ENCODE data around the gene PDCD1.
"Not testable (repeated sequence)": the region's sequence is repeated elsewhere in the genome, so short reads cannot be mapped to it uniquely, and the experiment has no call there.

PDCD1 gene

DNA sequence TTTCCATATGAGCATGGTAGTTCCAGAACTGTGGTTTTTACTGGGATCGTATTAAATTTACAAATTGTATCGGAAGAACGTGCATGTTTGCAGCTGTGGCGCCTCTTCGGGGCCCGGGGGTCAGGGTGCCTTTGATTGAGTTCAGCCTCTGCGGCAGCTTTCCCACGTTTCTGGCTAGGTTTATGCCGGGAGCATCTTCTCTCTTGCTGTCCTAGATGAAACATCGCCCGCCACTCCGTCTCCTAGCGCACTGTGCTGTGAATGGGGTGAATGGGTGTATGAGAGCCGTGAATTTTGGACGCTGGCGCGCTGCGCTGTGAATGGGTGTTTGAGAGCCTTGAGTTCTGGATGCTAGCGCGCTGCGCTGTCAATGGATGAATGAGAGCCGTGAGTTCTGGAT lies 12.3 kb downstream of the PDCD1 start:
- in situ Hi-C loops (cut with HindIII; ENCODE audit: low pct_unique_long_range_greater_than_20kb, low sequenced_read_pairs): no loop called here
- TF ChIP-seq JUND (IDR thresholded peaks at IDR 0.05; ENCODE audit: low read depth): no peak
- DNase-seq (ENCODE audit: low read depth in 1 of 2, low spot score in 1 of 2): no peak

DNA sequence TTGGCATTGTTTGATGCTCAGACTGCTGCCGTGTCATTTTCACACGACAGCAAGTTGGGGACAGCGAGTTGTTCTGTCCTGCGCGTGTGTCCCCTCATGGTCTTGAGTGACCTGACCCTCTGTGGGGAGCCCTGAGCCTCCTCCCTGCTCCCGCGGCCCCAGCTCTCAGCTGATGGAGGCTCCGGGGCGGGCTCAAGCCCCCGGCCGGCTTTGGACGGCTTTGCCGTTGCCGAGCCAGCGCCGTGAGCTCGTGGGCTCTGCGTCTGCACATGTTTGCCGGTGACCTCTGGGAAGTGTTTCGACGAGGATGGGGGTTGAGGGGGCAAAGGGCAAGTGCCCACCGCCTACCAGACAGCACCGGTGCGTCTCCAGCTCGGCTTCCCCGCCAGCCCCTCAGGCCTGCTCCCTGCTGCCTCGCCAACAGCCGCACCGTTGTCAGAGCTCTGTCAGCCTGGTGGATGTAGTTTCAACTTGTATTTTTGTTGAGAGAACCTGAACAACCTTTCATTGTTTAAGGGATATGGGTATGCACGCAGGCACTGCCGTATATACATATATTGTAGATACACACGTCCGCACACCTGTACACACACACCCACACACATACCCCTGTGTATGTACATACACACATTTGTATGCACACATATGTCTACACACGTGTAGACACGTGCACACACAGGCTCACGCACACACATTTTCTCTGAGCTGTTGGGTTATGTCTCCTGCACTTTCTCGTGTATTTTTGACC lies 13.7 kb downstream of the PDCD1 start:
- DNase-seq (ENCODE audit: low read depth in 1 of 2, low spot score in 1 of 2): no peak
- in situ Hi-C loops (cut with HindIII; ENCODE audit: low pct_unique_long_range_greater_than_20kb, low sequenced_read_pairs): no loop called here
- no peak for TF ChIP-seq JUND (IDR thresholded peaks at IDR 0.05; ENCODE audit: low read depth)

DNA sequence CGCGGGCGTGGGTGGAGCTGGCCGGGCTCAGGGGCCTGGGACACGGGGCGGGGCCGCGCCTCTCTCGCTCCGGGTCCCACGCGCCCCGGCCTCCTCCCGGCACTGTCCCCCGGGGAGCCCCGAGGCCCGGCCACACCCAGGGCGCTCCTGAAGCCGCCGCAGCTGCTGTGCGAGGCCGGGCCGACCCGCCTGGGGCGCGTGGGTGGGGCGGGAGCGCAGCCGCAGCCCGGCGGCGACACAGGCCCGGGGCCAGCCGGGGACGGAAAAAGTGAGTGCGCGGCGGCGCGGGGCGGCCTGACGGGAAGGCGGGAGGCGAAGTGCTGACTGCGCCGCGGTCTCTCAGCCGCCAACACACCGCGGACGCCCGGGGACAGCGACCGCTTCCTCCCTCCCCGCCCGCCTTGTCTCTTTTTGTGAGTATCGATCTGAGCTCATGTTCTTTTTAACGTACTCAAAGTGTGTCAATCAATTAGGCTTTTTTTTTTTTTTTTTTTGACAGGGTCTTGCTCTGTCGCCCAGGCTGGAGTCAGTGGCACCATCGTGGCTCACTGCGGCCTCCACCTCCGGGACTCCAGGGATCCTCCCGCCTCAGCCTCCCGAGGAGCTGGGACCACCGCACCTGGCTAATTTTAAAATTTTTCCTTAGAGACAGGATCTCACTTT lies 14.5 kb downstream of the PDCD1 start:
- TF ChIP-seq JUND (IDR thresholded peaks at IDR 0.05; ENCODE audit: low read depth): no peak
- no peak for DNase-seq (ENCODE audit: low read depth in 1 of 2, low spot score in 1 of 2)
- in situ Hi-C loops (cut with HindIII; ENCODE audit: low pct_unique_long_range_greater_than_20kb, low sequenced_read_pairs): no loop called here

DNA sequence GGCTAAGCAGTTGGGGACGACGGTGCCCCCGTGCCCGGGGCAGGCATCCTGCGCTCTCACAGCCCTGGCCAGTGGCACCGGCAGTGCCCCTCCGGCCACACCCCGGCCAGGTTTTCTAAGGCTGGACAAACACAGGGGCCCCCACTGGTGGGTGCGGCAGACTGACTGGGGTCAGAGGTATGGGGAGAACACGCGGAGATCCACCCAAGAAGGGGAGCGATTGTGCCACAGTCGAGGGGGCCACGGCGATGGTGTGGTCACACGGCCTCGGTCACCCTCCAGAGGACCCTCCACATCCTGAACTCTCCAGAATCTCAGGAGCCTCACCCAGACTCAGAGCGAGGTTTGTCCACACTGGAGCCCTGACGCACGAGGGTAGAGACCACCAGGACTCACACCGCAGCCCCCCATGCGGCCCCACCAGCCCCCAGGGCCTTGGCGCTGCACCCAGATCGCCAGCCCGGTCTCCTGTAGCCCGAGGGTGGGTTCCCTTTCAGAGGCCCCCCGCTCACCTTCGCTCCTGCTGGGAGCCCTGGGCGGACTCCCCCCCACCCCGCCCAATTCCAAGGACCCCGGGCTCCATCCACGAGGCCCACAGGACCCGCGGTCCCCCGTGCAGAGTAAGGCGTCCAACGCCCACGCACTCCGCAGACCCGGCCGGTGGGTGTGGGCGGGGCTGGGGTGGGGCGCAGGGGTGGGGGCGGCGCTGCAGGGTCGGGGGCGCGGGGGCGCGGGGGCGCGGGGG lies 15.2 kb downstream of the PDCD1 start:
- DNase-seq (ENCODE audit: low read depth in 1 of 2, low spot score in 1 of 2): no peak
- in situ Hi-C loops (cut with HindIII; ENCODE audit: low pct_unique_long_range_greater_than_20kb, low sequenced_read_pairs): no loop called here
- no peak for TF ChIP-seq JUND (IDR thresholded peaks at IDR 0.05; ENCODE audit: low read depth)

DNA sequence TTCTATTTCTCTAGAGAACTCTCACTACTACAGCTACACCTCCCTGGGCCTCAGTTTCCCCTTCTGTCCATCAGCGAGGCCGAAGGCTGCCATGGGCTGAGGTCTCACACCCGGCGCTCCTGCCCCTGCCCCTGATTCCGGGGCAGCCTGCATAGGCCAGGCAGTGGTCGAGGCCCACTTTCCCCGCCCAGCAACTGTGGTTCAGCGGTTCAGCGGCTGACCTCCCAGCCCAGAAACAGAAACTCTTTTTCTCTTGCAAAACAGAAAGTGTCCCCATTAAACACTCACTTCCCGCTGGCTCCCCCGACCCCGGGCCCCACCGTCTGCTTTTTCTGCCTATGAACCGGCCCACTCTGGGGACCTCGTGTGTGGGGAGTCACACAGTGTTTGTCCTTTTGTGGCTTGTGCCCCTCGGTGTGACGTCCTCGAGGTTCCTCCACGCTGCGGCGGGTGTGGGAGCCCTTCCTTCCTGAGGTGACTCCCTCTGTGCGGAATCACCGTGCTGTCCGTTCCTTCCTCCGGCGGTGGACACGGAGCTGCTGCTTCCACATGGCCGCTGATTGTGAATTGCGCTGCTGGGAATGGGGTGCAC lies 16.0 kb downstream of the PDCD1 start:
- no peak for DNase-seq (ENCODE audit: low read depth in 1 of 2, low spot score in 1 of 2)

DNA sequence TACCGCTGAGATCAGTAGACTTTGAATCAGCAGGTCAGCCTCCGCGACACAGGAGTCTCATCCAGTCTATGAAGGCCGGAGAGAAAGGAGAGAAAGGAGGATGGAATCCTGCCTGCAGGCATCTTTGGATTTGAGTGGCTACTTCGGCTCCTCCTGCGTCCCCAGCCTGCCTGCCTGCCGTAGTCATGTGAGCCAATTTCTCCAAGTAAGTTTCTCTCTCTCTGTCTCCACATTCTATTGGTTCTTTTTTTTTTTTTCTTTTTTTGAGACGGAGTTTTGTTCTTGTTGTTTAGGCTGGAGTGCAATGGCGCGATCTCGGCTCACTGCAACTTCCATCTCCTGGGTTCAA lies 16.7 kb downstream of the PDCD1 start:
- TF ChIP-seq JUND (IDR thresholded peaks at IDR 0.05; ENCODE audit: low read depth): no peak
- no peak for DNase-seq (ENCODE audit: low read depth in 1 of 2, low spot score in 1 of 2)
- in situ Hi-C loops (cut with HindIII; ENCODE audit: low pct_unique_long_range_greater_than_20kb, low sequenced_read_pairs): no loop called here

More for the DNA sequence above, 16.0 kb downstream of the PDCD1 start:
- TF ChIP-seq JUND (IDR thresholded peaks at IDR 0.05; ENCODE audit: low read depth): no peak
- in situ Hi-C loops (cut with HindIII; ENCODE audit: low pct_unique_long_range_greater_than_20kb, low sequenced_read_pairs): no loop called here

DNA sequence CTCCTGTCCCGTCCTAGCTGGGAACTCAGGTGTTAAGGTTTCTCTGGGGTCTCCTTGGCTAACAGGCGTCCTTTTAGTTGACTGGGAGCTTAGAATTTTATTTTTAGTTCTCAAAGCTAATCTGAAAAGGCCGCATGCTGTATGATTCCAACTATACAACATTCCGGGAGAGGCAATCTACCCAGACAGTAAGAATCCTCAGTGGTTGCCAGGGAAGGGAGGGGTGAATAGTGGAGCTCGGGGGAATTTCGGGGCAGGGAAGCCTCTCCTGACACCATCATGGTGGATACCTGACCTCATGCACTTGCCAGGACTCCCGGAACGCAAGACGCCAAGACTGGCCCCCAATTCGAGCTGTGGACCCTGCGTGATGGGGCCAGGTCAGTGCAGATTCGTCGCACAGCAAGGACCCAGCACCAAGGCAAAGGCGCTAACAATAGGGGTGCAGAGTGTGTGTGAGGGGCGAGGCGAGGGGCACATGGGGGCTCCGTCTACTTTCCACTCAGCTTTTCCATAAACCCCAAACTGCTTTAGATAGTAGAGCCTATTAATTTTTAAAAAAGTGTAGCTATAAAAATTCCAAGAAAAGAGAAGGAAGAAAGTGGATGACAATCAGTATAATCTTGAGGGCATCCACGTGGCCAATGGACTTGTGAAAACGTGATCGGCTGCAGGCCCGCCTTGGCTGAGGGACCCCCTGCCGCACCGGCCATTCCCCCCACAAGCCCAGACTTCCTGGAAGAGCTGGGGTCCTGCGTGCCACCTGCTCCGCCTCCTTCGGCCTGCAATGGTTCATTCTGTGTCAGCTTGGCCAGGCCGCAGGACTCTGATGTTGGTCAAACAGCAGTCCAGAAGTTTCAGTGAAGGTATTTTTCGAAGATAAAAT lies 17.3 kb downstream of the PDCD1 start:
- in situ Hi-C loops (cut with HindIII; ENCODE audit: low pct_unique_long_range_greater_than_20kb, low sequenced_read_pairs): no loop called here
- TF ChIP-seq JUND (IDR thresholded peaks at IDR 0.05; ENCODE audit: low read depth): no peak
- DNase-seq (ENCODE audit: low read depth in 1 of 2, low spot score in 1 of 2): no peak

DNA sequence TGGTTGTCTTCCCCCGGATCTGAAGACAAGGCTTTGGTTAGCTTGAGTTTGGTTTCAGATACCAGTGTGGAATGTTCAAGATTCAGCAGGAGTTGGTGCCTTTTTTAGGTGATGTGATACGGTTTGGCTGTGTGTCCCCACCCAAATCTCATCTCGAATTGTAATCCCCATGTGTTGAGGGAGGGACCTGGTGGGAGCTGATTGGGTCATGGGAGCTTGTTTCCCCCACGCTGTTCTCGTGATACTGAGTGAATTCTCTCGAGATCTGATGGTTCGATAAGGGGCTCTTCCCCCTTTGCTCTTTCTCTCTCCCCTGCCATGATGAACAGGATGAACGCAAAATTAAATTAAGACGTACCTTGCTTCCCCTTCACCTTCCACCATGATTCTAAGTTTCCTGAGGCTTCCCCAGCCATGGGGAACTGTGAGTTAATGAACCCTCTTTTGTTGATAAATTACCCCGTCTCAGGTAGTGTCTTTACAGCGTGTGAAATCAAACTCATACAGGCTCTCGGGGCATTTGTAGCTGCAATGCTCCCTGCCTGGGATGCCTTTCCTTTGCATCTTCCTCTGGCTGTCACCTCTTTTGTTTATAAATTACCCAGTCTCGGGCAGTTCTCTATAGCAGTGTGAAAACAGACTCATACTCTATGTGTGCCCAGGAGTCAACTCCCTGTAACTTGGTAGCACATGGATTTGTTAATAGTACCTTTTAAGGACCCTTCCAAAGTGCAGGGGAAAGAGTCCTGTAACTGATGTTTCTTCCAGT lies 21.3 kb downstream of the PDCD1 start:
- TF ChIP-seq JUND (IDR thresholded peaks at IDR 0.05; ENCODE audit: low read depth): no peak
- DNase-seq (ENCODE audit: low read depth in 1 of 2, low spot score in 1 of 2): no peak
- in situ Hi-C loops (cut with HindIII; ENCODE audit: low pct_unique_long_range_greater_than_20kb, low sequenced_read_pairs): no loop called here

DNA sequence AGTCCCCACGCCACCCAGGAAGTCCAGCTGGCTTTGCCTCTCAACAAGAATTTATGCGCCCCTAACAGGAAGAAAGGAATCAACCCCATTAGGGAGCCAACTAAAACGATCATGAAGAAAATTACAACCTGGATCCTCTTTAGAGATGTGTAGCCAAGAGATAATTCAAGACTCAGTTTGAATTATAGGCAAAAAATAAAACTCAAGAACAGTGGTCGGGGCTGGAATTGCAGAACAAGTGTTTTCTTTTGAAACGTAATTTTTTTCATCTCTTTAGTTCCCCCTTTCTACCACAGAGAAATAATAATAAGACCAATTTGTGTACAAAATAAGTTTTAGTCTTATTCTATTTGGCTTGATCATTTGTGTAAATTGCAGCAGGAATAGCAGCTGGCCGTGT lies 22.4 kb downstream of the PDCD1 start:
- TF ChIP-seq JUND (IDR thresholded peaks at IDR 0.05; ENCODE audit: low read depth): no peak
- no peak for DNase-seq (ENCODE audit: low read depth in 1 of 2, low spot score in 1 of 2)
- in situ Hi-C loops (cut with HindIII; ENCODE audit: low pct_unique_long_range_greater_than_20kb, low sequenced_read_pairs): no loop called here

DNA sequence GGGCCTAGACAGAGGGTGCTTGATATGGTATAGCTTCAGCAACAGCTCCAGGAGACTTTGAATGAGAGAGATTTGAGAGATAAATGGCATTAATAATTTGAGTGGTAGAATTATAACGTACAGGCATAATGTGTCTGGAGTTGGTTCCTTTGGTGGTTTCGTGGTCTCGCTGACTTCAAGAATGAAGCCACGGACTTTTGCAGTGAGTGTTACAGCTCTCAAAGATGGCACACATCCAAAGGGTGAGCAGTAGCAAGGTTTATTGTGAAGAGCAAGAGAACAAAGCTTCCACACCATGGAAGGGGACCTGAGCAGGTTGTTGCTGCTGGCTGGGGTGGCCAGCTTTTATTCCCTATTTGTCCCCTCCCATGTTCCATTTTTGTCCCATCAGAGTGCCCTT lies 23.1 kb downstream of the PDCD1 start:
- DNase-seq (ENCODE audit: low read depth in 1 of 2, low spot score in 1 of 2): no peak
- in situ Hi-C loops (cut with HindIII; ENCODE audit: low pct_unique_long_range_greater_than_20kb, low sequenced_read_pairs): no loop called here
- TF ChIP-seq JUND (IDR thresholded peaks at IDR 0.05; ENCODE audit: low read depth): no peak

DNA sequence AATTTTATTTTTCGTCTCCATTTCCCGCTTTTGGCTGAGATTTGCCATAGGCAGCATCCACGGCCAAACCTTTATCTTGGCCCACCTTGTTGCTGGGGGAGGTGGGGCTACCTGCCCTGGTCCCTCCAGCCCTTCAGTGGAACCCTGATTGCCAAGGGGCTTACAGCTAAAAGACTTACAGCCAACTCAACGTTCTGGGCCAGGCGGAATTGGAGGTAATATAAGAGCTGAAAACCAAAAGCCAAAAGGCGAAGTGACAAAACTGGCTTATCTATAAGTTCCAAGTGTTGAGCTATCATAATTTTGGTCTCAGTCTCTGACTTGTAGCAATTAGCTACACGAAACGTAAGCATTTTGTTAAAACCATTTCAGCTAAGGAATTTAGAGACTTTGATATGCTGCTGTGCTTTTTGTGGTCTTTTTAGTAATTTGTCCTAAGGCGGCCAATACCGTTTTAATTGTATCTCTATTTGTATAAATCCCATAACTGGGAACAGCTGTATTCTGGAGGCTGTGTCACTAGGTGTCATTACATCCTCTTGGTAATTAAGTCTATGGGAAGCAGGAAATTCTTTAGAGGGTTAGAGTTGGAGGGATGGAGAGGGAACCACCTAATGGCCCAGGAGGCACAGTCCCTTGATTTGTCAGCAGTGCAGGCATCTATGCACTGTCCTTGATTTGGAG lies 24.0 kb downstream of the PDCD1 start:
- in situ Hi-C loops (cut with HindIII; ENCODE audit: low pct_unique_long_range_greater_than_20kb, low sequenced_read_pairs): no loop called here

DNA sequence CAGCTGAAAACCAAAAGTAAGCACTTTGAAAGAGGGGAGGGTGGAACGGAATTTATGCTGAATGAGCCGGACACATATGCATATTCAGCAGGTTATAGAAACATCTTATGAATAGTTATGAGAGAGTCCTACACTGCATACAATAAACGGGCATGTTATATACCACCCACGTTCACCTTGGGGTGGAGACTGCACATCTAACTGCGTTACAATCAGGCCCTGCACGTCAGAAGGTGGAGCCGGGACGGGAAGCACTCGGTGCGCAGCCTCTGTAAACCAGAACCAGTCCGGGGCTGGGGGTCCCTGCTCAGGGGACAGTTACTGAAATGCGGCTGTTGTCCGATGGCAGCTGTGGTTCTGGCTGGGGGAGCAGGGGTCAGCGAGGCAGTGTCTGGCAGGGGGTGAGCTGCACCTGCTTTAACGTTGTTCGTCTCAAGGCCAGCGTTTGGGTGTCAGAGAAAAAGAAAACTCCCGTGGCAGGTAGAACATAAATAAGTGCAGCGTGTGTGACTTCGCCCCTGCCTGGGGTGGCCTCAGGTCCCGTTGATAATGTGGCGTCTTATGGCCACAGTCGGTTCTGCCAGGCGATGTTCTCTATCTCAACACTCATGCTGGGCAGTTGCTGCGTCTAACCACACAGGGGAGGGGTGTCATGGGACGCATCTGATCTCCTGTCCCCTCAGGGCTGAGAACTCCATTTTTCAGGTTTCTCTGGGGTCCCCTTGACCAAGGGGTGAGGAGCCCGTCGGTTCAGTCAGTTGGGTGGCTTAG lies 24.8 kb downstream of the PDCD1 start:
- DNase-seq (ENCODE audit: low read depth in 1 of 2, low spot score in 1 of 2); in situ Hi-C loops (cut with HindIII; ENCODE audit: low pct_unique_long_range_greater_than_20kb, low sequenced_read_pairs): not testable (repeated sequence)

More for the DNA sequence above, 24.0 kb downstream of the PDCD1 start:
- DNase-seq (ENCODE audit: low read depth in 1 of 2, low spot score in 1 of 2): no peak
- TF ChIP-seq JUND (IDR thresholded peaks at IDR 0.05; ENCODE audit: low read depth): no peak

Measured in T47D (cell line).